NCI-H2081 (cell line): Measurements from ENCODE around the gene NEDD9.
A peak's percentile ranks its signal among the peaks of the same experiment; 100 is the strongest.

ENCODE experiments used
- DNase-seq, 2 experiments: peaks; one replicate each; lab custom pipeline; 2025; lab: John Stamatoyannopoulos, UW

Gene NEDD9

GRCh38 chr6:11218102-11218442 lies 14.4 kb downstream of the NEDD9 start:
- DNase-seq: no peak

GRCh38 chr6:11217360-11218101 lies 14.9 kb downstream of the NEDD9 start:
- DNase-seq: no peak

- DNase-seq: no peak
Measured at GRCh38 chr6:11215773-11216172, 16.7 kb downstream of the NEDD9 start.

GRCh38 chr6:11214901-11215300 lies 17.6 kb downstream of the NEDD9 start:
- no peak for DNase-seq

- no peak for DNase-seq
Measured at GRCh38 chr6:11214084-11214833, 18.2 kb downstream of the NEDD9 start.

- DNase-seq: no peak
Measured at GRCh38 chr6:11213422-11214021, 18.9 kb downstream of the NEDD9 start.

GRCh38 chr6:11212664-11213063 lies 19.8 kb downstream of the NEDD9 start:
- DNase-seq: no peak

- DNase-seq: no peak
Measured at GRCh38 chr6:11211254-11211653, 21.2 kb downstream of the NEDD9 start.

GRCh38 chr6:11210386-11211138 lies 21.9 kb downstream of the NEDD9 start:
- no peak for DNase-seq

- no peak for DNase-seq
Measured at GRCh38 chr6:11209906-11210305, 22.6 kb downstream of the NEDD9 start.

GRCh38 chr6:11209369-11209768 lies 23.1 kb downstream of the NEDD9 start:
- no peak for DNase-seq

GRCh38 chr6:11208854-11209253 lies 23.6 kb downstream of the NEDD9 start:
- DNase-seq: no peak

GRCh38 chr6:11208267-11208666 lies 24.2 kb downstream of the NEDD9 start:
- DNase-seq: no peak

GRCh38 chr6:11207199-11207968 lies 25.1 kb downstream of the NEDD9 start:
- no peak for DNase-seq

GRCh38 chr6:11206576-11206975 lies 25.9 kb downstream of the NEDD9 start:
- DNase-seq: no peak

GRCh38 chr6:11204794-11205366 lies 27.6 kb downstream of the NEDD9 start:
- no peak for DNase-seq

- no peak for DNase-seq
Measured at GRCh38 chr6:11204005-11204399, 28.5 kb downstream of the NEDD9 start.

GRCh38 chr6:11203306-11204004 lies 29.0 kb downstream of the NEDD9 start:
- DNase-seq: no peak

GRCh38 chr6:11202513-11203305 lies 29.8 kb downstream of the NEDD9 start:
- peak in 1 of 2 experiments; percentile 43 for DNase-seq
